Type B pancreatic cell (in vitro differentiated cells): Measurements from ENCODE around the gene KIF17. TPM values are rescaled to one million over a fixed set of nuclear protein-coding genes. Genes with fewer than 3 reads are reported as not detected.
"Not testable (repeated sequence)": the region's sequence is repeated elsewhere in the genome, so short reads cannot be mapped to it uniquely, and the experiment has no call there.

Source experiments
- DNase-seq: peaks from one replicate; pipeline ENCODE4 v3.0.0; 2021; ENCODE audit warnings: mixed read lengths; ENCODE audit not compliant: unreplicated experiment; ENCODE audit errors: extremely low spot score
- H3K27ac Mint-ChIP-seq: 2 replicates; pipeline ENCODE4 v1.8.0; 2021; ENCODE audit warnings: mild to moderate bottlenecking, mixed read lengths
- H3K27me3 Mint-ChIP-seq: 2 replicates; pipeline ENCODE4 v1.8.0; 2021; ENCODE audit warnings: mixed read lengths
- H3K36me3 Mint-ChIP-seq: 2 replicates; pipeline ENCODE4 v1.8.0; 2021; ENCODE audit warnings: mixed read lengths
- H3K4me1 Mint-ChIP-seq: one replicate; pipeline ENCODE4 v1.8.0; 2021; ENCODE audit warnings: mixed read lengths; ENCODE audit not compliant: unreplicated experiment
- H3K4me3 Mint-ChIP-seq: 2 replicates; pipeline ENCODE4 v1.8.0; 2021; ENCODE audit warnings: mild to moderate bottlenecking, mixed read lengths
- H3K9me3 Mint-ChIP-seq: 2 replicates; pipeline ENCODE4 v1.8.0; 2021; ENCODE audit warnings: mixed read lengths
- total RNA-seq: library from RNA; stranded (reverse); gene quantifications from 2 replicates; pipeline ENCODE4 v1.2.1, GENCODE V29; 2021; ENCODE audit warnings: low replicate concordance
- TF ChIP-seq, protein P1 (sequence below): fragments of 200-600 bp; sonication (generic); conservative IDR thresholded peaks from 2 replicates; pipeline ENCODE4 v1.5.0; 2021; ENCODE audit warnings: antibody characterized with exemption, mild to moderate bottlenecking

The KIF17 gene
- total RNA-seq, 1 donor from 2014 or later: 2.1 TPM

GRCh38 chr1:20683614-20684013 lies 34.2 kb downstream of the KIF17 start:
- no peaks in the 10 kb centered on the region for H3K27me3 Mint-ChIP-seq
- H3K4me3 Mint-ChIP-seq: no peak overlapping the region
- TF ChIP-seq, protein P1, sequence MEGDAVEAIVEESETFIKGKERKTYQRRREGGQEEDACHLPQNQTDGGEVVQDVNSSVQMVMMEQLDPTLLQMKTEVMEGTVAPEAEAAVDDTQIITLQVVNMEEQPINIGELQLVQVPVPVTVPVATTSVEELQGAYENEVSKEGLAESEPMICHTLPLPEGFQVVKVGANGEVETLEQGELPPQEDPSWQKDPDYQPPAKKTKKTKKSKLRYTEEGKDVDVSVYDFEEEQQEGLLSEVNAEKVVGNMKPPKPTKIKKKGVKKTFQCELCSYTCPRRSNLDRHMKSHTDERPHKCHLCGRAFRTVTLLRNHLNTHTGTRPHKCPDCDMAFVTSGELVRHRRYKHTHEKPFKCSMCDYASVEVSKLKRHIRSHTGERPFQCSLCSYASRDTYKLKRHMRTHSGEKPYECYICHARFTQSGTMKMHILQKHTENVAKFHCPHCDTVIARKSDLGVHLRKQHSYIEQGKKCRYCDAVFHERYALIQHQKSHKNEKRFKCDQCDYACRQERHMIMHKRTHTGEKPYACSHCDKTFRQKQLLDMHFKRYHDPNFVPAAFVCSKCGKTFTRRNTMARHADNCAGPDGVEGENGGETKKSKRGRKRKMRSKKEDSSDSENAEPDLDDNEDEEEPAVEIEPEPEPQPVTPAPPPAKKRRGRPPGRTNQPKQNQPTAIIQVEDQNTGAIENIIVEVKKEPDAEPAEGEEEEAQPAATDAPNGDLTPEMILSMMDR: no peak
- no peaks in the 10 kb centered on the region for H3K36me3 Mint-ChIP-seq
- H3K9me3 Mint-ChIP-seq: no peaks in the 10 kb centered on the region
- DNase-seq: no peak
- no peaks in the 10 kb centered on the region for H3K4me1 Mint-ChIP-seq
- no peak overlapping the region for H3K27ac Mint-ChIP-seq

GRCh38 chr1:20682571-20683236 lies 35.1 kb downstream of the KIF17 start:
- no peak for DNase-seq
- H3K27me3 Mint-ChIP-seq: peaks cover 2% of the 10 kb centered on the region

GRCh38 chr1:20681999-20682398 lies 35.8 kb downstream of the KIF17 start:
- no peaks in the 10 kb centered on the region for H3K4me1 Mint-ChIP-seq
- DNase-seq: no peak
- no peaks in the 10 kb centered on the region for H3K9me3 Mint-ChIP-seq
- no peak overlapping the region for H3K27ac Mint-ChIP-seq
- no peak overlapping the region for H3K4me3 Mint-ChIP-seq
- TF ChIP-seq, protein P1: no peak
- H3K27me3 Mint-ChIP-seq: peaks cover 3% of the 10 kb centered on the region
- H3K36me3 Mint-ChIP-seq: no peaks in the 10 kb centered on the region

More at GRCh38 chr1:20682571-20683236, 35.1 kb downstream of the KIF17 start:
- no peaks in the 10 kb centered on the region for H3K36me3 Mint-ChIP-seq
- H3K9me3 Mint-ChIP-seq: no peaks in the 10 kb centered on the region
- no peak overlapping the region for H3K27ac Mint-ChIP-seq
- TF ChIP-seq, protein P1: no peak
- H3K4me1 Mint-ChIP-seq: no peaks in the 10 kb centered on the region
- H3K4me3 Mint-ChIP-seq: no peak overlapping the region

- Mint-ChIP-seq H3K27me3 (peaks cover 3% of the 10 kb centered on the region), H3K9me3 (no peaks in the 10 kb centered on the region), H3K27ac (no peak overlapping the region), H3K4me1 (no peaks in the 10 kb centered on the region), H3K36me3 (no peaks in the 10 kb centered on the region), H3K4me3 (no peak overlapping the region)
- DNase-seq: no peak
- TF ChIP-seq, protein P1: no peak
These were observed 37.5 kb downstream of the KIF17 start for GRCh38 chr1:20680269-20680668.

DNA sequence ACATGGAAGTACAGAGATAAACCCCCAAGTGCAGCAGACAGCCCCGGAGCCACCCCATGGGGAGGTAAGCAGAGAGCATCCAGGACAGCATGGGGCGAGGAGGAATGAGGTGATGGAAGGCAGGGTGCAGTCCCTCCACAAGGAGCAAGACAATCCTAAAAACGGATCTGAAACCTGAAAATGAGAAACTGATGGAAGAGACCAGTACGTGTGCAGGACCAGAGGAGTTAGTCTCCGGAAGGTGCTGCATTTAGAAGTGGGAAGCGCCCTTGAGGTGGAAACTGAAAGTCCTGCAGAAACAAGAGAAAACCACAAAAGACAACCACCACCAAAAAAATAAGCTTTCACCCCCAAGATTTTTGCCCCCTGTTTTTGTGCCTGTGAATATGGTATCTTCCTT lies 39.2 kb downstream of the KIF17 start:
- Mint-ChIP-seq H3K4me3 (no peak overlapping the region), H3K27me3 (peaks cover 3% of the 10 kb centered on the region), H3K4me1 (no peaks in the 10 kb centered on the region), H3K36me3 (no peaks in the 10 kb centered on the region), H3K27ac (no peak overlapping the region), H3K9me3 (no peaks in the 10 kb centered on the region)
- TF ChIP-seq, protein P1: no peak
- no peak for DNase-seq

DNA sequence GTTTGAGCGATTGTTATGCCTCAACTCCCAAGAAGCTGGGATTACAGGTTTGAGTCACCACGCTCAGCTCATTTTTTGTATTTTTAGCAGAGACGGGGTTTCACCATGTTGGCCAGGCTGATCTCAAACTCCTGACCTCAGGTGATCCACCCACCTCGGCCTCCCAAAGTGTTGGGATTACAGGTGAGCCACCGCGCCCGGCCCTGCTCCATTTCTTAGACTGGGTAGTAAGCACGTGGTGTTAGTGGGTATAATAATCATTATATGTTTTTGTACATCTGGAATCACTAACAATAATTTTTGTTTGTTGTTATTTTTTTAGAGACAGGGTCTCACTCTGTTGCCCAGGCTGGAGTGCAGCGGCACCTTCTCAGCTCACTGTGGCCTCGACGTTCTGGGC lies 44.2 kb downstream of the KIF17 start:
- not testable (repeated sequence) for DNase-seq, H3K4me1 Mint-ChIP-seq, H3K9me3 Mint-ChIP-seq, H3K27me3 Mint-ChIP-seq, H3K27ac Mint-ChIP-seq, H3K4me3 Mint-ChIP-seq, H3K36me3 Mint-ChIP-seq
